Inferior parietal cortex (tissue), 1 donor: ENCODE measurements around the gene YPEL1.

Source experiments
- DNase-seq: peaks from one replicate; pipeline ENCODE4 v3.0.0-alpha.2; 2016; ENCODE audit errors: extremely low spot score

YPEL1 gene

DNA sequence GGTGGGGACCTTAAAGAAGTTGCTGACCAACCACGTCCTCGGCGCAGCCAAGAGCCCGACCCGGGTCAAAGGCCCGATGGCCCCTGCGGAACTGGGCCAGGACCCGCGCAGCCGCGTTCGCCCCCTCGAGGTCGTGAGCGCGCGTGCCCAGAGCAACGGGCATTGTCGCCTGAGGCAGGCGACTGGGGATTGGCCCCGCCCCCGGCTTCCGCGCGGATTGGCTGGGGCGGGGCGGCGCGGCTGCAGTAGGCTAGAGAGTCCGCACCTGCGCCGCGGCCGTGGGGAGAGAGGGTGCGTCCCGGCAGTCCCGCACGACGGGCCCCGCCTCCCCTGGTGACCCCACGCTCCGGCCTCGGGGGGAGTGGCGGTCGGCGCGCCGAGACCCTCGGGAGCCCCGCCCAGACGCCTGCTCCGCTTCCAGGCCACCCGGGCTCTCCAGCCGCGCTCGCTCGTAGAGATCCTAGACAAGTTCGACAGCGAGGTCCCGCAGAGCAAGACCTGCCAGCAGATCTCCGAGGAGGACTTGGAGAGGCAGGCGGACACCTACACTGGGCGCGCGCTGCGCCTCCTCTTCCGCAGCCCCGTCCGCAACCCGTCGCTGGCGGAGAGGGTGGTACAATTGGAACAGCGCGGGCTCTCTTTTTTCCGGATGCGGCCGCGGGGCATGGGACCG lies 78.1 kb downstream of the YPEL1 start:
- peak; percentile 78 for DNase-seq

DNA sequence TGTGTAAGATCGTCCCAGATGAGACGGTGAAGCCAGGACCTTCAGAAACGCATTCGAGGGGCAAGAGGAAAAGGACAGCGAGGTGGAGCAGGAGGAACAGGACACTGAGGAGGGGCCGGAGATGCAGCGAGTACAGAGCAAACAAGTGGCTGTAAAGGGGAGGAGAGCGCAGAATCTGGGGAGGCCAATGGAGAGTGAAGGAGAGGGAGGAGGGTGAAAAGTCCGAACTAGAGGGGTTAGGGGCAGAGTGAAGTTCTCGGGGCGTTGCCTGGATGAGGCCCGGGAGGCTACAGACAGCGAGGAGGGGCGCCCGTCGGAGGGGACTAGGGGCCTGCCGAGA lies 78.6 kb downstream of the YPEL1 start:
- DNase-seq: no peak

DNA sequence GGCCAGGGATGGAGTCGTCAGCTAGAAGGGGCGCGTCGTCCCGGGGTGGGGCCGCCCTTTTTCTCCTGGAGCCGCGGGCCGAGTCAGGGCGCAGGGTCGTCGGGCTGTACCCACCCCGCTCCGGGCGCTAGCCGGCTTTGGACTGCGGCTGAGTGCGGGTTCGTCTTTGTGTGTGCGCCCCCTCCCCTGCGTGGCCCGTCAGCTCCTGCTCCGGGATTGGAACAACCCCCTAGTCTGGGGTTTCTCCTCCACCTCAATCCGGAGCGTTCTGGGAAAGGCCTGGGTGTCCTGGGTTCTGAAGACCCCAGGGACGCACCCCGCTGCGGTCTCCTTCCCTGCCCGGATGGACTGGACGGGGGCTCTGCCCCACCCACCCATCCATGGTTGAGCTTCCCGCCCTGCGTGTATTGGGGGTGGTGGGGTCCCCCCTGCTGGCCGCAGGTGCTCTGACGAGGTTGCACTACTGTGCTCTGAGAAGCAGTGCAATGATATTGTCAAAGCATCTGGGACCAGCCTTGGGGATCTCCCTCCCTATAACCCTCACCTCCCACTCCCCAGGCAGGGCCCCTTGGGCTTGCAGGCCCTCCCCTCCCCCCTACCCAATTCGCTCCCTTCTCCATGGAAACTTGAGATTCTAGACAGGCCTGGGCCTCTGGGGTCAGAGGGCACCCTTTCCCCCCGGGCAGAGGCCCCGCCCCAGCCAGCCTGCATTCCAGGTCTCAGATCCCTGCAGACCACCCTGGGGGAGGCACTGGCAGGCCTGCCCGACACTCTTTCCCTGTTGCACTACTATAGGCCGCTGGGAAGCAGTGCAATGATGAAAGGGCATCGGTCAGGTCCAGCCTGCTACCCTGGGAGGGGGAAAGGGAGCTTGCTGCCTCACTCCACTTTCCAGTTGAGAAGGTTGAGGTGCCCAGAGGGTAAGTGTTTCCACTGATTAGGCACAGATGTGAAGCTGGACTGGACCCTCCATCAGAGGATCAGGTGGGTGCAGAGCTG lies 82.7 kb downstream of the YPEL1 start:
- DNase-seq: no peak

DNA sequence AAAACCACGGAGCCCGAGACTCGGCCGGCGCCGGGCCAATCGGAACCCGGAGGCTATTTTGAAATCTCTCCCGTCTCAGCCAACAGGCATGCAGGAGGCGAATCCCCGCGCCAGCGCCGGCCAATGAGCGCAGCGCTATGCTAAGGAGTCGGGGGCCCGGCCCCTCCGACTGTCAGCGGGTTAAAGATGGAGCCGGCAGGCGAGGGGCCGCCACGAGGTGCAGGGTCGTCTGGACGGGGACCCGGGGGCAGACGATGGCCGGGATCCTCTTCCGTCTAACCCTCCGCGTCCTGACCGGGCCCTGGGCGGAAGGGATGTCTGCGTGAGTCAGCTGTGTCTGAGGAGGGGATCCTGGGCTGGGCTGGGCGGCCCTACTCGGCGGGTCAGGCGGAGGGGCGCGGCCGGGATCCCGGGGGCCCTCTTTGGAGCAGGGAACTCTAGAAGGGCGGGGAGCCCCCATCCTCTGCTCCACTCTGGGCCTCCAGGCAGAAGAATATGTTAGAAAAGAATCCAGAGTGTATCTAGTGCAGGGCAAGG lies 83.5 kb downstream of the YPEL1 start:
- peak; percentile 92 for DNase-seq

DNA sequence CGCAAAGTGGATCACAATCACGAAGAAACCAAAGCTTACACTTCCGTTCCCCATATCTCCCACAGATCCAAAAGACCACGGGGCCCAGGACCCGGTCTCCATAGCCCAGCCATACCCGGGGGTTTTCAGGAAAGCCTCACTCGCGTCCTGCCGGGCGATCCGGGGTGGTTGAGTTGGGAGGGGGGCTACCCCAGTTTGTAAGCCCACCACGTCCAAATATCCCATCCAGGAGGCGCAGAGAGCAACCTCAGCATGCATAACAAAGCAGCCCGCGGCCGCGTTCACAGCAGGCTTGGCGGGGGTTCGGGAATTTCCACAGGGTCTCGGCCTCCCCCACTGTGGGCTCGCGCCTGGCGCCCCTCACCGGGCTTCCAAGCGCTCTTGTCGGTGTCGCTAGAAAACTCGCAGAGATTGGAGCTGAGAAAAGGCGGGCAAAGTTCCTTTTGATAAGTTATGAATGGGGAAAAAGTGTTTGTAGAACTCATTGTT lies 84.0 kb downstream of the YPEL1 start:
- DNase-seq: no peak

DNA sequence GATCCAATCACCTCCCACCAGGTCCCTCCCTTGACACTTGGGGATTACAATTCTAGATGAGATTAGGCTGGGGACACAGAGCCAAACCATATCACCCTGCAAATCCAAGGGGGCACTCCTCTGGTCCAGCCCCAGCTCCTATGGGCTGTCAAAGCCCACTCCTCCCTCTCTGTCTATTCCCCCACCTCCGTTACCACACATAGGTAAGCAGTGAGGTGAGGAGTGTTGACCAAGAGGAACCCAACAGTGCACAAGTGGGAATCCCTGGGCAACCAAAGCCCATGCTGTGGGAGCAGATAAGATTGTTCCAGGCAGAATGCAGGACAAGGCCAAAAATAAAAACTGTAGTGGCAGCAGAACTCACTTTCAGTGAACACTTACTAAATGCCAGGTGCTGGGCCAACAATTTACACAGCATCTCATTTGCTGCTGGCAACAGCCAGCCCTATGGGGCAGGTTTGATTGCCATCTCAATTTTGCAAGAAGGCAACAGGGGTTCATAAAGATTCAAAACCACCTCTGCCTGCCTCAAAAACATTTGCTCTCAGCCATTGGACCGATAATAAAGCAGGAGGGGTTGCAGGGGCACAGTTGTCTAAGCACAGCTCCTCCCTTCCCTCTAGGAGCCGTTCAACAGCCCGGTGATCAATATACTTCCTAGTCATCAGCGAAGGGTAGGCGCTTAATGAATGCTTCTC lies 84.6 kb downstream of the YPEL1 start:
- DNase-seq: no peak

DNA sequence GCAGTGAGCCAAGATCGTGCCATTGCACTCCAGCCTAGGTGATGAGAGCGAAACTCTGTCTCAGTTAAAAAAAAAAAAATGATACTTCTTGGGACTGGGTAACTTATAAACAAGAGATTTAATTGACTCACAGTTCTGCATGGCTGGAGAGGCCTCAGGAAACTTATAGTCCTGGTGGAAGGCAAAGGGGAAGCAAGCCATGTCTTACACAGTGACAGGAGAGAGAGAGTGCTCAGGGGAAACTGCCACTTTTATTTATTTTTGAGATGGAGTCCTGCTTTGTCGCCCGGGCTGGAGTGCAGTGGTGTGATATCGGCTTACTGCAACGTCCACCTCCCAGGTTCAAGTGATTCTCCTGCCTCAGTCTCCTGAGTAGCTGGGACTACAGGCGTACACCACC lies 85.3 kb downstream of the YPEL1 start:
- no peak for DNase-seq
